Bladder microvascular endothelial cell (primary cell): ENCODE data around the gene BHMT. TPM values are rescaled to one million over a fixed set of nuclear protein-coding genes. Genes with fewer than 3 reads are reported as not detected.

ENCODE experiments used
- total RNA-seq: library from RNA; depleted of rRNA; stranded (reverse); fragments of >200 nt; gene quantifications from 2 replicates; pipeline ENCODE4 v1.2.3, GENCODE V29; 2014

Gene BHMT
- not detected in 2 replicates for total RNA-seq

DNA sequence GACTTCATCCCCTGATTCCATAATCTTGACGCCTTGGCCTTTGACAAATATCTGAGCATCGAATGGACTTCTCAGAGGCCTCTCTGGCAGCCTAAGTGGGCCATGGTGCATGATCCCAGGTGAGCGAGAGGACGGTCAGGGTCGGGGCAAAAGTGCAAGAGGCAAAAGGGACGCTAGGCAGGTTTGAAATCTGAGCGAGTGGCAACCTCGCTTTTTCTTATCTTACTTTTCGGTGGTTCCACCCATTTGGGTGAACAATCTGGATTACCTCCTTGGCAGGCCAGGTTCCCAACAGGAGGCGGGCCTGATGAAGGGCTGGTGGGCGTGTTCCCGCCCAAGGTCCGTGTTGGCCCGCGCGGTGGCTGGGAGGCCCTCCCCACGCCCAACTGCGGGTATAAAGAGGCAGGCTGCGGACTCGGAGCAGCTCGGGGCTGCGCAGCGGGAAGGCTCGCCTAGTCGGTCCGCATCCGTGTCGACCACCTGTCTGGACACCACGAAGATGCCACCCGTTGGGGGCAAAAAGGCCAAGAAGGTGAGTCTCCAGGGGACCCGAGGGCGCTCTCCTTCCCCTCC lies at the start of gene BHMT:
BHMT (plus strand) TSS at position 423 of the 573 bp plus-strand sequence; CDS start at position 500, 77 bp downstream.

DNA sequence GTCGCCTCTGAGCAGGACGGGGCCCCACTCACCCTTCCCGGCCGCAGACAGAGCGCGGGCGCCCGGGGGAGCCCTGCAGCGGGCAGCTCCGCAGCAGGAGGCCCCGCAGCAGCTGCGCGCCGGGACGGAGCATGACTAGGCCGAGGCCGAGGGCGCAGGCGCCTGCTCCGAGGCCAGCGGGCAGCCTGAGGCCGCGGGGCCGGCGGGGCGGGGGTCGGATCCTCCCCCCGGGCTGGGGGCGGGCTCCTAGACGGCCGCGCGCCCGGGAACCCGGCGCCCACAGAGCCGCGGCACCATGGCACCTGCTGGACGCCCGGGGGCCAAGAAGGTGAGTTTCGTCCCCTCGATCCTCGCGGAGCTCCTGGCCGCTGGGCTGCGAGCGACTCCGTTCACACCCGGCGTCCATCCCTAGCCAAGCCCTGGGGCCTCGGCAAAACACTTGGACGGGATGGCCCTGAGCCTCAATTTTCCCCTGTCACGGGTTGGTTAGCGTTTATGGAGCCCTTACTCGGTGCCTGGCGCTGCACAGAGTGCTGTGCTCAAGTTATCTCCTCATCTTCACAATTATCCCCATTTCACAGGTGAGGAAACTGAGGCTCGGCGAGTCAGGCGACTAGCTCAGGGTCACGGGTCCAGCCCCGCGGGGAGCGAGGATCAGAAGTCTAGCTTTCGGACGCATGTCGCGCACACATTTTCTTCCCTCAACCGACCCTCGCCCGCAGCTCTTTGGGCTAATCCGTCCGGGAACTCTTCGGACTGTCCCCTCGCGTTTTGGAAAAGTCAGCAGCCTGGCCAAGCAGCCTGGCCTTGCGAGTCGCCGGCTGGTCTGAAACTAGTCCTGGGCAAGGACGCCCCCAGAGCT lies 41.9 kb upstream of the BHMT start, which contains the start of the genes BHMT2 and DMGDH:
BHMT2 (plus strand) TSS at position 280 of the 862 bp plus-strand sequence; CDS start at position 296, 16 bp downstream.
DMGDH (minus strand) TSS at position 187 of the 862 bp plus-strand sequence; CDS start at position 133, 54 bp downstream.

Other genes starting within 250 kb of the BHMT start
- 9.1 and 14.7 TPM in 2 replicates for gene ARSB, start 126.5 kb upstream of the BHMT start, total RNA-seq
- gene DMGDH, start 42.1 kb upstream of the BHMT start, total RNA-seq, result 0.50 TPM in 1 of 2 replicates, not detected in the other
- 0.16 and 1.3 TPM in 2 replicates for gene BHMT2, start 42.0 kb upstream of the BHMT start, total RNA-seq
- 5.5 and 16.1 TPM in 2 replicates for gene JMY, start 124.3 kb downstream of the BHMT start, total RNA-seq